Measurements from ENCODE around the gene GBP3.
A peak's percentile ranks its signal among the peaks of the same experiment; 100 is the strongest.
"Not testable (repeated sequence)": the region's sequence is repeated elsewhere in the genome, so short reads cannot be mapped to it uniquely, and the experiment has no call there.

The GBP3 gene

DNA sequence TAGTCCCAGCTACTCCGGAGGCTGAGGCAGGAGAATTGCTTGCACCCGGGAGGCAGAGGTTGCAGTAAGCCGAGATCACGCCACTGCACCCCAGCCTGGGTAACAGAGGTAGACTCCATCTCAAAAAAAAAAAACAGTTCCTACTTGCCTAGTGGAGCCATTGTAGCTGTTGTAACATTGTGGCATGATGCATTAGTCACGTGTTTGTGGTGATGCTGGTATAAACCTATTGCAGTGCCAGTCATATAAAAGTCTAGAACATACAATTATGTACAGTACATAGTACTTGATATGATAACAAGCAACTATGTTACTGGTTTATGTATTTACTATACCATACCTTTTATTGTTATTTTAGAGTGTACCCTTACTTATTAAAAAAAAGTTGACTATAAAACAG is 46.4 kb downstream of the GBP3 start:
- TF ChIP-seq, protein P1, sequence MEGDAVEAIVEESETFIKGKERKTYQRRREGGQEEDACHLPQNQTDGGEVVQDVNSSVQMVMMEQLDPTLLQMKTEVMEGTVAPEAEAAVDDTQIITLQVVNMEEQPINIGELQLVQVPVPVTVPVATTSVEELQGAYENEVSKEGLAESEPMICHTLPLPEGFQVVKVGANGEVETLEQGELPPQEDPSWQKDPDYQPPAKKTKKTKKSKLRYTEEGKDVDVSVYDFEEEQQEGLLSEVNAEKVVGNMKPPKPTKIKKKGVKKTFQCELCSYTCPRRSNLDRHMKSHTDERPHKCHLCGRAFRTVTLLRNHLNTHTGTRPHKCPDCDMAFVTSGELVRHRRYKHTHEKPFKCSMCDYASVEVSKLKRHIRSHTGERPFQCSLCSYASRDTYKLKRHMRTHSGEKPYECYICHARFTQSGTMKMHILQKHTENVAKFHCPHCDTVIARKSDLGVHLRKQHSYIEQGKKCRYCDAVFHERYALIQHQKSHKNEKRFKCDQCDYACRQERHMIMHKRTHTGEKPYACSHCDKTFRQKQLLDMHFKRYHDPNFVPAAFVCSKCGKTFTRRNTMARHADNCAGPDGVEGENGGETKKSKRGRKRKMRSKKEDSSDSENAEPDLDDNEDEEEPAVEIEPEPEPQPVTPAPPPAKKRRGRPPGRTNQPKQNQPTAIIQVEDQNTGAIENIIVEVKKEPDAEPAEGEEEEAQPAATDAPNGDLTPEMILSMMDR (conservative IDR thresholded peaks at IDR 0.05; ENCODE audit: low read length) = no peak
- no peak for TF ChIP-seq EZH2phosphoT487 (IDR thresholded peaks at IDR 0.05; ENCODE audit: borderline replicate concordance)
- H3K9me3 ChIP-seq (ENCODE audit: insufficient read depth, low read depth, low read length) = no peaks in the 10 kb centered on the region
- peaks cover 30% of the 10 kb centered on the region for H3K79me2 ChIP-seq (ENCODE audit: insufficient read depth, low read length)
- H4K20me1 ChIP-seq (ENCODE audit: insufficient read depth, low read length, poor library complexity, severe bottlenecking) = peaks cover 5% of the 10 kb centered on the region
- no peaks in the 10 kb centered on the region for H3K27me3 ChIP-seq (ENCODE audit: insufficient read depth, low read length, poor library complexity, severe bottlenecking)
- H3K9ac ChIP-seq (ENCODE audit: low read depth, low read length, poor library complexity, severe bottlenecking) = no peak overlapping the region
- 0 out of 2 replicates have a peak, but pooled peaks cover 3% of the 10 kb centered on the region for H3F3A ChIP-seq (ENCODE audit: low read depth)
- H2AFZ ChIP-seq (ENCODE audit: low read length) = no peak overlapping the region
- H3K9me2 ChIP-seq (replicated peaks; ENCODE audit: low read depth, low read length) = no peaks in the 10 kb centered on the region
- H3K4me2 ChIP-seq (ENCODE audit: low read depth, low read length, poor library complexity, severe bottlenecking) = no peak overlapping the region
- H3K4me3 ChIP-seq (ENCODE audit: low read length, poor library complexity, severe bottlenecking) = no peak overlapping the region
- H3K4me1 ChIP-seq (ENCODE audit: insufficient read depth, low read length, poor library complexity, severe bottlenecking) = peaks cover 13% of the 10 kb centered on the region
- no peaks in the 10 kb centered on the region; the same call in 1 of the 2 replicates for H3K36me3 ChIP-seq (ENCODE audit: insufficient read depth, low read length)

DNA sequence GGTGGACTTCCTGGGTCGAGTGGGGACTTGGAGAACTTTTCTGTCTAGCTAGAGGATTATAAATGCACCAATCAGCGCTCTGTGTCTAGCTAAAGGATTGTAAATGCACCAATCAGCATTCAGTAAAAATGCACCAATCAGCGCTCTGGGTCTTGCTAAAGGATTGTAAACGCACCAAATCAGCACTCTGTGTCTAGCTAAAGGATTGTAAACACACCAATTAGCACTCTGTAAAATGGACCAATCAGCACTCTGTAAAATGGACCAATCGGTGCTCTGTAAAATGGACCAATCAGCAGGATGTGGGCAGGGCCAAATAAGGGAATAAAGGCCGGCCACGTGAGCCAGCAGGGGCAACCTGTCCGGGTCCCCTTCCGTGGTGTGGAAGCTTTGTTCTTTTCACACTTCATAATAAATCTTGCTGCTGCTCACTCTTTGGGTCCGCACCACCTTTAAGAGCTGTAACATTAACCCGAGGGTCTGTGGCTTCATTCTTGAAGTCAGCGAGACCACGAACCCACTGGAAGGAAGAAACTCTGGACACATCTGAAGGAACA is 48.0 kb downstream of the GBP3 start:
- not testable (repeated sequence) for H2AFZ ChIP-seq (ENCODE audit: low read length); H3K27me3 ChIP-seq (ENCODE audit: insufficient read depth, low read length, poor library complexity, severe bottlenecking); H3K9ac ChIP-seq (ENCODE audit: low read depth, low read length, poor library complexity, severe bottlenecking); H3K4me3 ChIP-seq (ENCODE audit: low read length, poor library complexity, severe bottlenecking); H3K4me1 ChIP-seq (ENCODE audit: insufficient read depth, low read length, poor library complexity, severe bottlenecking); H3F3A ChIP-seq (ENCODE audit: low read depth); H3K4me2 ChIP-seq (ENCODE audit: low read depth, low read length, poor library complexity, severe bottlenecking); H3K9me3 ChIP-seq (ENCODE audit: insufficient read depth, low read depth, low read length); H3K9me2 ChIP-seq (replicated peaks; ENCODE audit: low read depth, low read length); H3K36me3 ChIP-seq (ENCODE audit: insufficient read depth, low read length); H4K20me1 ChIP-seq (ENCODE audit: insufficient read depth, low read length, poor library complexity, severe bottlenecking)
- peaks cover 22% of the 10 kb centered on the region for H3K79me2 ChIP-seq (ENCODE audit: insufficient read depth, low read length)

DNA sequence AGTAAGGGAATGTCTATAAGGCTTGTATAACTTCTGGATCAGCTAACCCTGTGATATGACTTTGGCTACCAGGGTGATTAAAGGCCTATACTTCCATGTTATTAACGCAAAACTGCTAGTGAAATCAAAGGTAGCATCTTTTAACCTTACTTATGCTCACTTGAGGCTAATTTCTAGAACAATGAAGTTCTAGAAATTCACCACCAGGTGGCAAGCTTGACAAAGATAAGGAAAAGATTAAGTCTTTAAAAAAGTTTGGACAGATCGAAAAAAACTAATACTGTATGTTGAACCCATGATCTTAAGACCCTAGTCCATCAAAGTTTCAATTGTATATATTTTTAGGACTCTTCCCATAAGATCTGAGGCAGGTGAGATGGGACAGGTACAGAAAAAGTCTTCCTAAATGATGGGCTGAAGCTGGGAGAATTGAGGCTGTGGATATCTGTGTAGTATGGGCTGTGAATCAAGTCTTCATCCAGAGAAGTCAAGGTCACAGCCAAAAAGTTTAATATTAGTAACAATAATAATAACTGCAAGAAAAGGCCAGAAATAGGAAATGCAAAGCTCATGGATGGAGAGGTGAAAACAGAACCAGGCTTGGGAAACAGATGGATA is 49.0 kb downstream of the GBP3 start:
- Histone ChIP-seq H2AFZ (ENCODE audit: low read length) (no peak overlapping the region), H3F3A (ENCODE audit: low read depth) (0 out of 2 replicates have a peak, but pooled peaks cover 3% of the 10 kb centered on the region), H3K4me1 (ENCODE audit: insufficient read depth, low read length, poor library complexity, severe bottlenecking) (no peaks in the 10 kb centered on the region), H3K27me3 (ENCODE audit: insufficient read depth, low read length, poor library complexity, severe bottlenecking) (no peaks in the 10 kb centered on the region), H3K36me3 (ENCODE audit: insufficient read depth, low read length) (peaks cover 5% of the 10 kb centered on the region), H3K9me2 (replicated peaks; ENCODE audit: low read depth, low read length) (no peaks in the 10 kb centered on the region), H3K9me3 (ENCODE audit: insufficient read depth, low read depth, low read length) (no peaks in the 10 kb centered on the region), H3K79me2 (ENCODE audit: insufficient read depth, low read length) (peaks cover 12% of the 10 kb centered on the region), H4K20me1 (ENCODE audit: insufficient read depth, low read length, poor library complexity, severe bottlenecking) (no peaks in the 10 kb centered on the region), H3K4me2 (ENCODE audit: low read depth, low read length, poor library complexity, severe bottlenecking) (no peak overlapping the region), H3K9ac (ENCODE audit: low read depth, low read length, poor library complexity, severe bottlenecking) (no peak overlapping the region), H3K4me3 (ENCODE audit: low read length, poor library complexity, severe bottlenecking) (no peak overlapping the region)
- TF ChIP-seq, protein P1 (conservative IDR thresholded peaks at IDR 0.05; ENCODE audit: low read length) = peak; percentile 80
- no peak for TF ChIP-seq EZH2phosphoT487 (IDR thresholded peaks at IDR 0.05; ENCODE audit: borderline replicate concordance)
